IMR-90 (cell line): Measurements from ENCODE around the gene RAB4B. TPM values are rescaled to one million over a fixed set of nuclear protein-coding genes. Genes with fewer than 3 reads are reported as not detected.
A peak's percentile ranks its signal among the peaks of the same experiment; 100 is the strongest.

Experiments
- ATAC-seq: fragments of 200-7000 bp; cut with Tn5 transposase; 2 replicates; pipeline ENCODE4 v1.9.1; 2020; ENCODE audit warnings: low read depth, mild to moderate bottlenecking, moderate library complexity
- BruUV-seq: library from RNA; stranded (reverse); fragments of 400-500 nt; replicated peaks from 2 replicates; lab custom pipeline; 2021; lab: Mats Ljungman, UMichigan
- CTCF ChIA-PET: fragments of 300-600 bp; formaldehyde crosslinking; extraction: SDS; loops from one replicate; lab custom pipeline; 2021; ENCODE audit warnings: antibody characterized with exemption; lab: Yijun Ruan, JAX
- POLR2A ChIA-PET: fragments of 300-600 bp; sonication (Branson Sonifier 250); formaldehyde crosslinking; loops from one replicate; lab custom pipeline; 2022; ENCODE audit warnings: antibody characterized with exemption; ENCODE audit not compliant: unreplicated experiment; lab: Charles Lee
- DNase-seq: peaks from one replicate; pipeline ENCODE4 v3.0.0; 2013
- H2AFZ ChIP-seq: replicated peaks from 2 replicates; pipeline ENCODE3; 2013; ENCODE audit warnings: low read length, mild to moderate bottlenecking; ENCODE audit not compliant: poor library complexity
- H2AK5ac ChIP-seq: 2 replicates; pipeline ENCODE4 v1.6.1; 2013; ENCODE audit warnings: low read depth, low read length, inconsistent platforms
- H2AK9ac ChIP-seq: replicated peaks from 2 replicates; pipeline ENCODE3; 2013; ENCODE audit warnings: mild to moderate bottlenecking, low read depth, low read length, moderate library complexity; ENCODE audit not compliant: poor library complexity
- H2BK120ac ChIP-seq: 2 replicates; pipeline ENCODE4 v1.6.1; 2013; ENCODE audit warnings: low read depth, low read length, inconsistent platforms
- H2BK15ac ChIP-seq: 3 replicates; pipeline ENCODE4 v1.6.1; 2013; ENCODE audit warnings: low read depth, low read length, inconsistent platforms
- H2BK20ac ChIP-seq: 2 replicates; pipeline ENCODE4 v1.6.1; 2013; ENCODE audit warnings: low read depth, mild to moderate bottlenecking, inconsistent platforms, low read length, moderate library complexity
- H2BK5ac ChIP-seq: 2 replicates; pipeline ENCODE4 v1.6.1; 2013; ENCODE audit warnings: mild to moderate bottlenecking, low read depth, low read length, inconsistent platforms; ENCODE audit not compliant: poor library complexity, severe bottlenecking
- H3K14ac ChIP-seq: replicated peaks from 2 replicates; pipeline ENCODE4 v1.6.1; 2013; ENCODE audit warnings: low read depth, low read length, inconsistent platforms
- H3K18ac ChIP-seq: 2 replicates; pipeline ENCODE4 v1.6.1; 2013; ENCODE audit warnings: low read depth, low read length, control low read depth
- H3K23ac ChIP-seq: 2 replicates; pipeline ENCODE4 v1.6.1; 2013; ENCODE audit warnings: low read depth, low read length, inconsistent platforms
- H3K27ac ChIP-seq: 2 replicates; pipeline ENCODE4 v1.5.1; 2013; ENCODE audit warnings: mild to moderate bottlenecking, control low read depth, low read length; ENCODE audit not compliant: insufficient read depth
- H3K27me3 ChIP-seq: 2 replicates; pipeline ENCODE4 v1.6.1; 2013; ENCODE audit warnings: low read length; ENCODE audit not compliant: control insufficient read depth, insufficient read depth
- H3K36me3 ChIP-seq: 2 replicates; pipeline ENCODE4 v1.6.1; 2013; ENCODE audit warnings: low read length, mixed read lengths; ENCODE audit not compliant: control insufficient read depth, insufficient read depth
- H3K4ac ChIP-seq: 2 replicates; pipeline ENCODE4 v1.6.1; 2013; ENCODE audit warnings: low read depth, low read length, inconsistent platforms
- H3K4me1 ChIP-seq: 2 replicates; pipeline ENCODE4 v1.6.1; 2013; ENCODE audit warnings: low read length, mixed read lengths; ENCODE audit not compliant: control insufficient read depth, insufficient read depth
- H3K4me2 ChIP-seq: 2 replicates; pipeline ENCODE4 v1.6.1; 2013; ENCODE audit warnings: low read depth, mild to moderate bottlenecking, control low read depth, low read length, moderate library complexity
- H3K4me3 ChIP-seq: 2 replicates; pipeline ENCODE4 v1.5.1; 2013; ENCODE audit warnings: low read depth, mild to moderate bottlenecking, control low read depth, low read length, moderate library complexity; ENCODE audit not compliant: insufficient read depth
- H3K56ac ChIP-seq: 2 replicates; pipeline ENCODE4 v1.6.1; 2013; ENCODE audit warnings: low read length, inconsistent platforms; ENCODE audit not compliant: insufficient read depth; ENCODE audit errors: extremely low read depth
- H3K79me1 ChIP-seq, 2 experiments: 2 replicates each; pipeline ENCODE4 v1.6.1; 2013; ENCODE audit warnings: low read length in 2 of 2, inconsistent platforms in 1 of 2, low read depth in 1 of 2
- H3K9ac ChIP-seq: 2 replicates; pipeline ENCODE4 v1.6.1; 2013; ENCODE audit warnings: low read depth, low read length, control low read depth
- H3K9me1 ChIP-seq: 2 replicates; pipeline ENCODE4 v1.6.1; 2013; ENCODE audit warnings: low read length, inconsistent platforms; ENCODE audit not compliant: insufficient read depth
- H3K9me3 ChIP-seq: 2 replicates; pipeline ENCODE4 v1.6.1; 2013; ENCODE audit warnings: low read length; ENCODE audit not compliant: control insufficient read depth, insufficient read depth
- H4K20me1 ChIP-seq: 2 replicates; pipeline ENCODE4 v1.6.1; 2013; ENCODE audit warnings: low read length, inconsistent platforms; ENCODE audit not compliant: insufficient read depth
- H4K5ac ChIP-seq: 2 replicates; pipeline ENCODE4 v1.6.1; 2013; ENCODE audit warnings: mild to moderate bottlenecking, low read depth, low read length, control low read depth
- H4K8ac ChIP-seq, 2 experiments: 2 replicates each; pipeline ENCODE4 v1.6.1; 2013; ENCODE audit warnings: low read depth in 2 of 2, low read length in 2 of 2, control low read depth in 1 of 2, inconsistent platforms in 1 of 2
- H4K91ac ChIP-seq: 2 replicates; pipeline ENCODE4 v1.6.1; 2013; ENCODE audit warnings: low read depth, low read length, inconsistent platforms; ENCODE audit not compliant: insufficient read depth
- CEBPB ChIP-seq: IDR thresholded peaks from 2 replicates; pipeline ENCODE4 v1.6.1; 2012; ENCODE audit warnings: low read depth, low read length, improper control_type of control experiment
- CTCF ChIP-seq: conservative IDR thresholded peaks from 2 replicates; pipeline ENCODE4 v1.5.1; 2012; ENCODE audit warnings: mild to moderate bottlenecking, low read depth, low read length, improper control_type of control experiment
- ELK1 ChIP-seq: fragments of 150-350 bp; IDR thresholded peaks from 2 replicates; pipeline ENCODE4 v1.6.1; 2016; ENCODE audit warnings: low read depth, mild to moderate bottlenecking, low read length, moderate library complexity, borderline replicate concordance
- MAFK ChIP-seq: IDR thresholded peaks from 2 replicates; pipeline ENCODE4 v1.6.1; 2012; ENCODE audit warnings: low read depth, low read length, improper control_type of control experiment
- MAZ ChIP-seq: IDR thresholded peaks from 2 replicates; pipeline ENCODE4 v1.6.1; 2012; ENCODE audit warnings: low read depth, mild to moderate bottlenecking, low read length, improper control_type of control experiment, moderate library complexity, borderline replicate concordance
- MXI1 ChIP-seq: IDR thresholded peaks from 2 replicates; pipeline ENCODE4 v1.6.1; 2012; ENCODE audit warnings: low read depth, mild to moderate bottlenecking, low read length, moderate library complexity, borderline replicate concordance
- POLR2A ChIP-seq: IDR thresholded peaks from 2 replicates; pipeline ENCODE4 v1.6.1; 2012; ENCODE audit warnings: mild to moderate bottlenecking, low read depth, low read length
- RAD21 ChIP-seq: IDR thresholded peaks from 2 replicates; pipeline ENCODE4 v1.6.1; 2012; ENCODE audit warnings: low read length, improper control_type of control experiment
- SMC3 ChIP-seq: fragments of 150-350 bp; IDR thresholded peaks from 2 replicates; pipeline ENCODE4 v1.6.1; 2016; ENCODE audit warnings: low read depth, mild to moderate bottlenecking, antibody characterized with exemption, low read length, moderate library complexity
- WGBS, 2 experiments: methylation state at CpG; one replicate each; pipeline versions ENCODE4 v1.1.5 to v1.1.7; 2013; ENCODE audit warnings: missing lambda C conversion rate in 2 of 2; ENCODE audit not compliant: insufficient read length in 1 of 2; ENCODE audit errors: extremely low coverage in 2 of 2; 5-methylcytosine and 5-hydroxymethylcytosine counted together
- dilution Hi-C: fragments of 300-500 bp; cut with HindIII; formaldehyde crosslinking; loops from one replicate; pipeline ENCODE4 v1.14.3; 2018; ENCODE audit warnings: low sequenced_read_pairs; ENCODE audit not compliant: unreplicated experiment
- in situ Hi-C: fragments of 300-500 bp; cut with MboI; formaldehyde crosslinking; loops from 3 replicates; pipeline ENCODE4 v1.14.3; 2019; ENCODE audit warnings: low sequenced_read_pairs, inconsistent platforms, mixed read lengths
- intact Hi-C: fragments of 100-400 bp; cut with micrococcal nuclease; formaldehyde crosslinking; loops from 2 replicates; pipeline ENCODE4 v1.10.0; 2022
- polyA plus RNA-seq, 3 experiments: library from polyadenylated mRNA; depleted of rRNA; stranded (reverse); fragments of >200 nt; gene quantifications; 2 replicates each; pipeline ENCODE4 v1.2.3, GENCODE V29; 2012; ENCODE audit warnings: low replicate concordance in 1 of 3
- total RNA-seq: library from RNA; depleted of rRNA; stranded (reverse); fragments of >200 nt; gene quantifications from 2 replicates; pipeline ENCODE4 v1.2.3, GENCODE V29; 2012

RAB4B gene
- total and polyA plus RNA-seq, 2 of the 4 experiments (the other 2 are of a cell fraction) = 7.9 to 21.4 TPM

- POLR2A ChIA-PET = no interaction called here
- Histone ChIP-seq H3K4me3 (no peak overlapping the region), H3K9me1 (peaks cover under 1% of the 10 kb centered on the region; the same call in 1 of the 2 replicates), H4K5ac (no peak overlapping the region), H4K20me1 (peaks cover 8% of the 10 kb centered on the region), H3K18ac (no peak overlapping the region), H2AK5ac (no peak overlapping the region), H3K4me1 (no peaks in the 10 kb centered on the region), H3K4me2 (no peak overlapping the region), H4K8ac (no peak overlapping the region), H3K79me1 (peaks cover 26 to 35% of the 10 kb centered on the region in 2 experiments), H2BK20ac (no peak overlapping the region), H3K9ac (no peak overlapping the region), H2BK5ac (no peak overlapping the region), H3K27me3 (no peaks in the 10 kb centered on the region), H2AK9ac (peak overlapping the region; percentile 15), H3K14ac (no peak overlapping the region), H3K9me3 (no peaks in the 10 kb centered on the region), H3K36me3 (peaks cover 75% of the 10 kb centered on the region), H4K91ac (no peak overlapping the region), H3K56ac (no peak overlapping the region), H2BK120ac (no peak overlapping the region), H3K4ac (no peak overlapping the region), H2AFZ (no peak overlapping the region), H3K23ac (no peak overlapping the region), H3K27ac (no peak overlapping the region), H2BK15ac (no peak overlapping the region)
- ATAC-seq (no peak), DNase-seq (no peak)
- CTCF ChIA-PET = no interaction called here
- in situ Hi-C loops = no loop called here
- intact Hi-C loops = no loop called here
- WGBS, 2 experiments = 86% methylated on average over 1 of the region's 7 CpGs; no CpG with 5 or more reads in 1 of the 2 experiments
- TF ChIP-seq ELK1 (no peak), CTCF (no peak), RAD21 (no peak), MXI1 (no peak), POLR2A (no peak), SMC3 (no peak), MAZ (no peak), CEBPB (no peak), MAFK (no peak)
- dilution Hi-C loops = no loop called here
- BruUV-seq = no TSS peak
Measured at GRCh38 chr19:40763526-40763925, 14.5 kb upstream of the RAB4B start.
